ENCODE results near the gene SPATA13.

SPATA13 gene

GRCh38 chr13:24223341-24224231 is 63.1 kb downstream of the SPATA13 start:
- no peak for DNase-seq (ENCODE audit: low read depth)

- DNase-seq (ENCODE audit: low read depth): no peak
Observed at GRCh38 chr13:24224232-24224680, 63.7 kb downstream of the SPATA13 start.

- no peak for DNase-seq (ENCODE audit: low read depth)
Observed at GRCh38 chr13:24225062-24225461, 64.5 kb downstream of the SPATA13 start.

- DNase-seq (ENCODE audit: low read depth): no peak
Observed at GRCh38 chr13:24225930-24226329, 65.4 kb downstream of the SPATA13 start.

- no peak for DNase-seq (ENCODE audit: low read depth)
Observed at GRCh38 chr13:24226762-24227161, 66.2 kb downstream of the SPATA13 start.

- DNase-seq (ENCODE audit: low read depth): peak; percentile 4
Observed at GRCh38 chr13:24228852-24229458, 68.4 kb downstream of the SPATA13 start.

GRCh38 chr13:24230428-24231072 is 70.0 kb downstream of the SPATA13 start:
- no peak for DNase-seq (ENCODE audit: low read depth)

- DNase-seq (ENCODE audit: low read depth): no peak
Observed at GRCh38 chr13:24231377-24231776, 70.9 kb downstream of the SPATA13 start.

GRCh38 chr13:24232037-24232436 is 71.5 kb downstream of the SPATA13 start:
- no peak for DNase-seq (ENCODE audit: low read depth)

GRCh38 chr13:24232474-24232873 is 72.0 kb downstream of the SPATA13 start:
- no peak for DNase-seq (ENCODE audit: low read depth)

GRCh38 chr13:24233351-24233901 is 72.9 kb downstream of the SPATA13 start:
- no peak for DNase-seq (ENCODE audit: low read depth)

GRCh38 chr13:24234200-24234915 is 73.8 kb downstream of the SPATA13 start:
- no peak for DNase-seq (ENCODE audit: low read depth)

- no peak for DNase-seq (ENCODE audit: low read depth)
Observed at GRCh38 chr13:24237356-24237755, 76.8 kb downstream of the SPATA13 start.

GRCh38 chr13:24241336-24241735 is 80.8 kb downstream of the SPATA13 start:
- DNase-seq (ENCODE audit: low read depth): no peak

GRCh38 chr13:24242100-24242499 is 81.6 kb downstream of the SPATA13 start:
- DNase-seq (ENCODE audit: low read depth): no peak

- DNase-seq (ENCODE audit: low read depth): no peak
Observed at GRCh38 chr13:24243302-24243701, 82.8 kb downstream of the SPATA13 start.

GRCh38 chr13:24244802-24245201 is 84.3 kb downstream of the SPATA13 start:
- no peak for DNase-seq (ENCODE audit: low read depth)

- DNase-seq (ENCODE audit: low read depth): no peak
Observed at GRCh38 chr13:24247016-24247415, 86.5 kb downstream of the SPATA13 start.

GRCh38 chr13:24249624-24250023 is 89.1 kb downstream of the SPATA13 start:
- no peak for DNase-seq (ENCODE audit: low read depth)

GRCh38 chr13:24250376-24251057 is 90.0 kb downstream of the SPATA13 start:
- no peak for DNase-seq (ENCODE audit: low read depth)

GRCh38 chr13:24251525-24251924 is 91.0 kb downstream of the SPATA13 start:
- DNase-seq (ENCODE audit: low read depth): no peak

Data from HS-5 (cell line).